Measurements from ENCODE around the gene FSCN2.
A peak's percentile ranks its signal among the peaks of the same experiment; 100 is the strongest.

FSCN2 gene

GRCh38 chr17:81558115-81558468 is 29.9 kb downstream of the FSCN2 start:
- TF ChIP-seq, protein P1, sequence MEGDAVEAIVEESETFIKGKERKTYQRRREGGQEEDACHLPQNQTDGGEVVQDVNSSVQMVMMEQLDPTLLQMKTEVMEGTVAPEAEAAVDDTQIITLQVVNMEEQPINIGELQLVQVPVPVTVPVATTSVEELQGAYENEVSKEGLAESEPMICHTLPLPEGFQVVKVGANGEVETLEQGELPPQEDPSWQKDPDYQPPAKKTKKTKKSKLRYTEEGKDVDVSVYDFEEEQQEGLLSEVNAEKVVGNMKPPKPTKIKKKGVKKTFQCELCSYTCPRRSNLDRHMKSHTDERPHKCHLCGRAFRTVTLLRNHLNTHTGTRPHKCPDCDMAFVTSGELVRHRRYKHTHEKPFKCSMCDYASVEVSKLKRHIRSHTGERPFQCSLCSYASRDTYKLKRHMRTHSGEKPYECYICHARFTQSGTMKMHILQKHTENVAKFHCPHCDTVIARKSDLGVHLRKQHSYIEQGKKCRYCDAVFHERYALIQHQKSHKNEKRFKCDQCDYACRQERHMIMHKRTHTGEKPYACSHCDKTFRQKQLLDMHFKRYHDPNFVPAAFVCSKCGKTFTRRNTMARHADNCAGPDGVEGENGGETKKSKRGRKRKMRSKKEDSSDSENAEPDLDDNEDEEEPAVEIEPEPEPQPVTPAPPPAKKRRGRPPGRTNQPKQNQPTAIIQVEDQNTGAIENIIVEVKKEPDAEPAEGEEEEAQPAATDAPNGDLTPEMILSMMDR (conservative IDR thresholded peaks at IDR 0.05), result no peak
- TF ChIP-seq ZFX (IDR thresholded peaks at IDR 0.05), result no peak
- H3K27ac ChIP-seq, result no peak overlapping the region

GRCh38 chr17:81558941-81559806 is 31.0 kb downstream of the FSCN2 start:
- TF ChIP-seq, protein P1 (conservative IDR thresholded peaks at IDR 0.05), result no peak
- no peak overlapping the region for H3K27ac ChIP-seq

GRCh38 chr17:81561494-81561885 is 33.3 kb downstream of the FSCN2 start:
- no peak overlapping the region for H3K27ac ChIP-seq
- TF ChIP-seq, protein P1 (conservative IDR thresholded peaks at IDR 0.05), result no peak
- TF ChIP-seq ZFX (IDR thresholded peaks at IDR 0.05), result no peak

DNA sequence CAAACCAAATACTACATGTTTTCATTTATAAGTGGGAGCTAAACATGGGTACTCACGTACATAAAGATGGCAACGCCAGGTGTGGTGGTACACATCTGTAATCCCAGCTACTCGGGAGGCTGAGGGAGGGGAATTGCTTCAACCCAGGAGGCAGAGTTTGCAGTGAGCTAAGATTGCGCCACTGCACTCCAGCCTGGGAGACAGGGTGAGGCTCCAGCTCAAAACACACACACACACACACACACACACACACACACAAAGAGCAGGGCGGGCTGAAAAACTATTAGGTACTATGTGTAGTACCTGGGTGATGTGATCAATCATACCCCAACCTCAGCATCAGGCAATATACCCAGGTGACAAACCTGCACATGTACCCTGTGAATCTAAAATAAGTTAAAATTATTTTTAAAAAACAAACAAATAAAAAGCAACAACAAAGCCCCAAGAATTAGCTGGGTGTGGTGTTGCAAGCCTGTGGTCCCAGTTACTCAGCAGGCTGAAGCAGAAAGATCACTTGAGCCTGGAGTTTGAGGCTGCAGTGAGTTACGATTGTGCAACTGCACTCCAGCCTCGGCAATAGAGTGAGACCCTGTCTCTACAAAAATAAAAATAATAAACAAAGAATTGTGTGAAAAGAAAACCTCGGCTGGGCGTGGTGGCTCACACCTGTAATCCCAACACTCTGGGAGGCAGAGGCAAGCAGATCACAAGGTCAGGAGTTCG is 35.8 kb downstream of the FSCN2 start:
- H3K27ac ChIP-seq, result no peak overlapping the region
- TF ChIP-seq, protein P1 (conservative IDR thresholded peaks at IDR 0.05), result no peak
- TF ChIP-seq ZFX (IDR thresholded peaks at IDR 0.05), result no peak

DNA sequence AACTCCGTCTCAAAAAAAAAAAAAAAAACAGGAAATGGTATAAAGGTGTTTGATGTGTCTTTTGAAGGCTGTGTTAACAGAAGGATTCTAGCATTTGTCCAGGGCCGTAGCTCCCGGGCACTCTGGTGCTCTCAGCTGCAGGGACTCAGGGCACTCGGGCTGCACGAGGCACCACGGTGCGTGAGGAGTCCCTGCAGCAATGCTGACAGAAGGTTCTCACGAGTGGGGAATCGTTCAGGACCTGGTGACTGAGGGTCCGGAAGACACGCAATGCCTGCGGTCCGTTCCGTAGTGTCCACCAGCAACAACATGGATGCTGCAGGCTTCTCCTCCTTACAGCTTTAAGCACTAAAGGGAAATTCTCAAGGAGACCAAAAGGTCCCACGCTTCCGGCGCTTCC is 36.6 kb downstream of the FSCN2 start:
- H3K27ac ChIP-seq, result no peak overlapping the region
- TF ChIP-seq ZFX (IDR thresholded peaks at IDR 0.05), result no peak
- TF ChIP-seq, protein P1 (conservative IDR thresholded peaks at IDR 0.05), result no peak

DNA sequence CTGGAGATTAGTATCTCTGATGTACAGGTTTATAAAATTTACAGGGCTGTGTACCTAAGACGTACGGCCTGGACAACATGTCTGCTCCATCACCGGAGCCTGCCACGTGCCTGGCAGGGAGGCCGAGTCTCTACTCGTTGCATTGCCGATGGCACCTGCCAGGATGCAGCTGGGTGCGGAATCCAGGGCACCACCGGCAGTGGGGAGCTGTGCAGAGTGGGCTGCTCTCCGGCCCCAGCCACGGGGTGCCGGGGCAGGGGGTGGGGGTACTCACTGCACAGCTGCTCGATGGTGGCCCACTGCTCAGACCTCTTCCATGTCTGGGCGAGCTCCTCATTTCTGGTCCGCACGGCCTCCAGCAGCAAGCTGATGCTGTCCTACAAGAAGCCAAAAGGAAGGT is 37.1 kb downstream of the FSCN2 start:
- H3K27ac ChIP-seq, result peak overlapping the region; percentile 77; the same call in 1 of the 2 replicates

More for the DNA sequence above, 37.1 kb downstream of the FSCN2 start:
- TF ChIP-seq, protein P1 (conservative IDR thresholded peaks at IDR 0.05), result no peak
- no peak for TF ChIP-seq ZFX (IDR thresholded peaks at IDR 0.05)
